Upper lobe of left lung (tissue), 6 donors: ENCODE measurements around the gene KRTAP1-4. TPM values are rescaled to one million over a fixed set of nuclear protein-coding genes. Genes with fewer than 3 reads are reported as not detected.

ENCODE experiments used
- ATAC-seq, 2 donors: fragments of 200-7000 bp; cut with Tn5 transposase; one replicate each; pipeline ENCODE4 v1.9.1; 2022; ENCODE audit warnings: mild to moderate bottlenecking in 2 of 2, moderate library complexity in 2 of 2; ENCODE audit not compliant: low FRiP score in 2 of 2
- DNase-seq, 2 donors: peaks; one replicate each; pipeline ENCODE4 v3.0.0-alpha.2; 2019 to 2020
- H3K27ac ChIP-seq, 4 donors: fragments of 200-600 bp; sonication (generic); one replicate each; pipeline ENCODE4 v1.5.1; 2016 to 2019
- H3K27me3 ChIP-seq, 4 donors: fragments of 200-600 bp; sonication (generic); one replicate each; pipeline ENCODE4 v1.5.1; 2017 to 2019
- H3K36me3 ChIP-seq, 4 donors: fragments of 200-600 bp; sonication (generic); one replicate each; pipeline ENCODE4 v1.5.1; 2016 to 2019
- H3K4me1 ChIP-seq, 4 donors: fragments of 200-600 bp; sonication (generic); one replicate each; pipeline ENCODE4 v1.5.1; 2018 to 2019
- H3K4me3 ChIP-seq, 4 donors: fragments of 200-600 bp; sonication (generic); one replicate each; pipeline ENCODE4 v1.5.1; 2017 to 2019; ENCODE audit warnings: mild to moderate bottlenecking in 2 of 4, moderate library complexity in 1 of 4
- H3K9me3 ChIP-seq, 4 donors: fragments of 200-600 bp; sonication (generic); one replicate each; pipeline ENCODE4 v1.5.1; 2018 to 2019
- CTCF ChIP-seq, 6 experiments: fragments of 450-650 bp in 4 of 6; fragments of 200-600 bp in 2 of 6; sonication (generic) in 2 of 6; IDR thresholded peaks; one replicate each; pipeline ENCODE4 v1.5.1; 2016 to 2019; ENCODE audit warnings: antibody characterized with exemption in 6 of 6
- EP300 ChIP-seq, 4 donors: sonication (generic); formaldehyde crosslinking; IDR thresholded peaks; one replicate each; pipeline ENCODE4 v1.5.1; 2017; ENCODE audit warnings: antibody characterized with exemption in 4 of 4, control low read depth in 2 of 4
- POLR2A ChIP-seq, 4 donors: fragments of 450-650 bp; IDR thresholded peaks; one replicate each; pipeline ENCODE4 v1.5.1; 2016 to 2017; ENCODE audit warnings: antibody characterized with exemption in 4 of 4, mild to moderate bottlenecking in 2 of 4
- POLR2AphosphoS5 ChIP-seq, 2 donors: sonication (generic); formaldehyde crosslinking; IDR thresholded peaks; one replicate each; pipeline ENCODE4 v1.5.1; 2017; ENCODE audit warnings: antibody characterized with exemption in 2 of 2
- WGBS, 2 donors: methylation state at CpG; one replicate each; pipeline ENCODE4 v1.1.5; 2017 to 2018; 5-methylcytosine and 5-hydroxymethylcytosine counted together
- total RNA-seq, 6 donors: library from RNA; depleted of rRNA in 4 of 6; stranded (reverse); fragments of >200 nt in 4 of 6; gene quantifications; one replicate each; pipeline versions ENCODE4 v1.1.0 to v1.2.1, GENCODE V29; 2016 to 2021
- donor health status: DM: no; HTN: no; CAD: no; lungs with moderate emphysema.
- donor health status: DM: no; HTN: yes; CAD: no; lungs with severe emphysema.

Gene KRTAP1-4
- total RNA-seq, 6 donors from 2014 or later = not detected

- Histone ChIP-seq H3K36me3 (no peaks in the 10 kb centered on the region), H3K9me3 (no peaks in the 10 kb centered on the region), H3K27ac (no peak overlapping the region), H3K4me3 (no peak overlapping the region), H3K27me3 (no peaks in the 10 kb centered on the region), H3K4me1 (no peaks in the 10 kb centered on the region)
- no peak for DNase-seq
- no peak for TF ChIP-seq POLR2AphosphoS5 (IDR thresholded peaks at IDR 0.05)
- no peak for TF ChIP-seq CTCF (IDR thresholded peaks at IDR 0.05)
- no peak for TF ChIP-seq POLR2A (IDR thresholded peaks at IDR 0.05)
- no peak for TF ChIP-seq EP300 (IDR thresholded peaks at IDR 0.05)
- ATAC-seq = no peak
- 70 to 75% methylated on average over 2 of the region's 2 CpGs for WGBS, 2 donors
These were observed 32.6 kb downstream of the KRTAP1-4 start for GRCh38 chr17:40997361-40997760.

- TF ChIP-seq POLR2A (IDR thresholded peaks at IDR 0.05) (no peak), CTCF (IDR thresholded peaks at IDR 0.05) (no peak), EP300 (IDR thresholded peaks at IDR 0.05) (no peak), POLR2AphosphoS5 (IDR thresholded peaks at IDR 0.05) (no peak)
- no peak for ATAC-seq
- DNase-seq = no peak
- Histone ChIP-seq H3K36me3 (no peaks in the 10 kb centered on the region), H3K4me3 (no peak overlapping the region), H3K27ac (no peak overlapping the region), H3K4me1 (no peaks in the 10 kb centered on the region), H3K27me3 (no peaks in the 10 kb centered on the region), H3K9me3 (no peaks in the 10 kb centered on the region)
- 82 to 83% methylated on average over 4 of the region's 4 CpGs for WGBS, 2 donors
These were observed 33.2 kb downstream of the KRTAP1-4 start for GRCh38 chr17:40996829-40997228.

GRCh38 chr17:40995116-40995515, 34.9 kb downstream of the KRTAP1-4 start:
- H3K4me3 ChIP-seq = no peak overlapping the region
- DNase-seq (no peak), ATAC-seq (no peak)
- H3K36me3 ChIP-seq = no peaks in the 10 kb centered on the region
- no peaks in the 10 kb centered on the region for H3K4me1 ChIP-seq
- no peaks in the 10 kb centered on the region for H3K9me3 ChIP-seq
- 74 to 87% methylated on average over 1 of the region's 1 CpG for WGBS, 2 donors
- no peak for TF ChIP-seq EP300 (IDR thresholded peaks at IDR 0.05)
- no peak for TF ChIP-seq POLR2AphosphoS5 (IDR thresholded peaks at IDR 0.05)
- no peak for TF ChIP-seq POLR2A (IDR thresholded peaks at IDR 0.05)
- no peak for TF ChIP-seq CTCF (IDR thresholded peaks at IDR 0.05)
- no peaks in the 10 kb centered on the region for H3K27me3 ChIP-seq
- H3K27ac ChIP-seq = no peak overlapping the region

- Histone ChIP-seq H3K4me1 (no peaks in the 10 kb centered on the region), H3K27ac (no peak within 1 kb of the TSS), H3K4me3 (no peak within 1 kb of the TSS), H3K27me3 (no peaks in the 10 kb centered on the region), H3K36me3 (no peaks in the 10 kb centered on the region), H3K9me3 (no peaks in the 10 kb centered on the region)
- TF ChIP-seq POLR2AphosphoS5 (IDR thresholded peaks at IDR 0.05) (no peak), CTCF (IDR thresholded peaks at IDR 0.05) (no peak), POLR2A (IDR thresholded peaks at IDR 0.05) (no peak)
- DNase-seq (peak in 1 of 2 donors; percentile 25), ATAC-seq (no peak)
- 52 to 53% methylated on average over 4 of the region's 4 CpGs for WGBS, 2 donors
These were observed 36.2 kb downstream of the KRTAP1-4 start, which contains the start of gene KRTAP3-3 for GRCh38 chr17:40993839-40994238. Gene KRTAP3-3, minus strand, starts transcription at chr17:40994164. Its CDS starts 67 bp downstream, at chr17:40994097.

GRCh38 chr17:40993084-40993483, 36.9 kb downstream of the KRTAP1-4 start:
- no peaks in the 10 kb centered on the region for H3K36me3 ChIP-seq
- H3K4me3 ChIP-seq = no peak overlapping the region
- TF ChIP-seq POLR2A (IDR thresholded peaks at IDR 0.05) = no peak
- DNase-seq (no peak), ATAC-seq (no peak)
- 89 to 94% methylated on average over 2 of the region's 2 CpGs for WGBS, 2 donors
- no peaks in the 10 kb centered on the region for H3K27me3 ChIP-seq
- H3K27ac ChIP-seq = no peak overlapping the region
- H3K4me1 ChIP-seq = no peaks in the 10 kb centered on the region
- no peaks in the 10 kb centered on the region for H3K9me3 ChIP-seq
